ENCODE measurements around the gene UEVLD.
A peak's percentile ranks its signal among the peaks of the same experiment; 100 is the strongest.
"Not testable (repeated sequence)": the region's sequence is repeated elsewhere in the genome, so short reads cannot be mapped to it uniquely, and the experiment has no call there.

The UEVLD gene

GRCh38 chr11:18594999-18595749 is 6.6 kb upstream of the UEVLD start:
- Mint-ChIP-seq H3K36me3 (ENCODE audit: low read depth) (peaks cover 23% of the 10 kb centered on the region), H3K9me3 (no peaks in the 10 kb centered on the region), H3K27me3 (ENCODE audit: low read depth) (no peaks in the 10 kb centered on the region), H3K4me3 (no peak overlapping the region), H3K27ac (no peak overlapping the region), H3K4me1 (peaks cover 4% of the 10 kb centered on the region)
- TF ChIP-seq, protein P1, sequence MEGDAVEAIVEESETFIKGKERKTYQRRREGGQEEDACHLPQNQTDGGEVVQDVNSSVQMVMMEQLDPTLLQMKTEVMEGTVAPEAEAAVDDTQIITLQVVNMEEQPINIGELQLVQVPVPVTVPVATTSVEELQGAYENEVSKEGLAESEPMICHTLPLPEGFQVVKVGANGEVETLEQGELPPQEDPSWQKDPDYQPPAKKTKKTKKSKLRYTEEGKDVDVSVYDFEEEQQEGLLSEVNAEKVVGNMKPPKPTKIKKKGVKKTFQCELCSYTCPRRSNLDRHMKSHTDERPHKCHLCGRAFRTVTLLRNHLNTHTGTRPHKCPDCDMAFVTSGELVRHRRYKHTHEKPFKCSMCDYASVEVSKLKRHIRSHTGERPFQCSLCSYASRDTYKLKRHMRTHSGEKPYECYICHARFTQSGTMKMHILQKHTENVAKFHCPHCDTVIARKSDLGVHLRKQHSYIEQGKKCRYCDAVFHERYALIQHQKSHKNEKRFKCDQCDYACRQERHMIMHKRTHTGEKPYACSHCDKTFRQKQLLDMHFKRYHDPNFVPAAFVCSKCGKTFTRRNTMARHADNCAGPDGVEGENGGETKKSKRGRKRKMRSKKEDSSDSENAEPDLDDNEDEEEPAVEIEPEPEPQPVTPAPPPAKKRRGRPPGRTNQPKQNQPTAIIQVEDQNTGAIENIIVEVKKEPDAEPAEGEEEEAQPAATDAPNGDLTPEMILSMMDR (IDR thresholded peaks at IDR 0.05; ENCODE audit: unreplicated experiment in 3 of 3), result no peak

GRCh38 chr11:18594088-18594487 is 5.6 kb upstream of the UEVLD start:
- not testable (repeated sequence) for H3K27me3 Mint-ChIP-seq (ENCODE audit: low read depth); H3K27ac Mint-ChIP-seq; H3K9me3 Mint-ChIP-seq; H3K4me1 Mint-ChIP-seq; H3K4me3 Mint-ChIP-seq
- peaks cover 23% of the 10 kb centered on the region for H3K36me3 Mint-ChIP-seq (ENCODE audit: low read depth)

GRCh38 chr11:18590571-18590970 is 2.0 kb upstream of the UEVLD start:
- Mint-ChIP-seq H3K27me3 (ENCODE audit: low read depth) (no peaks in the 10 kb centered on the region), H3K4me3 (no peak overlapping the region), H3K27ac (peak overlapping the region in 1 of 3 experiments; percentile 21), H3K9me3 (no peaks in the 10 kb centered on the region), H3K4me1 (peaks cover 4% of the 10 kb centered on the region), H3K36me3 (ENCODE audit: low read depth) (peaks cover 4% of the 10 kb centered on the region)
- TF ChIP-seq, protein P1 (IDR thresholded peaks at IDR 0.05; ENCODE audit: unreplicated experiment in 3 of 3), result no peak

DNA sequence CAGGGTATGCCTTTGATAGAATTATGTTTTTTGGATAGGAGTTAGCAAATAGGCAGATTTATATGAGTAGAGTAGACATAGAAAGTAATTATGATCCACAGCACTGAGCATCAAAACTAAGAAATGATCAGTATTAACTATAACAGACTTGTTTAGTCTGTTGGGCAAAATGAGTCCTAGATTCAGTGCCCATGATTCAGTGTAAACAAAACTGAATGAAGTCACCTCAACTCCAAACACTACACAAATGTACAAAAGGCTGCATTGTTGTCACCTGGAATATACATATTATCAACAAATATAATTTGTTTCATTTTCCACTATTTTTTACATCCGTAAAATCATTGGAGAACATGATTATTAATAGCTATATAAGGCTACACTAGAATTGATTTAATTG is 6.7 kb downstream of the UEVLD start:
- Mint-ChIP-seq H3K27me3 (ENCODE audit: low read depth) (no peaks in the 10 kb centered on the region), H3K36me3 (ENCODE audit: low read depth) (peaks cover 6% of the 10 kb centered on the region), H3K4me1 (no peaks in the 10 kb centered on the region), H3K9me3 (no peaks in the 10 kb centered on the region), H3K4me3 (no peak overlapping the region), H3K27ac (no peak overlapping the region)
- TF ChIP-seq, protein P1 (IDR thresholded peaks at IDR 0.05; ENCODE audit: unreplicated experiment in 3 of 3), result no peak

DNA sequence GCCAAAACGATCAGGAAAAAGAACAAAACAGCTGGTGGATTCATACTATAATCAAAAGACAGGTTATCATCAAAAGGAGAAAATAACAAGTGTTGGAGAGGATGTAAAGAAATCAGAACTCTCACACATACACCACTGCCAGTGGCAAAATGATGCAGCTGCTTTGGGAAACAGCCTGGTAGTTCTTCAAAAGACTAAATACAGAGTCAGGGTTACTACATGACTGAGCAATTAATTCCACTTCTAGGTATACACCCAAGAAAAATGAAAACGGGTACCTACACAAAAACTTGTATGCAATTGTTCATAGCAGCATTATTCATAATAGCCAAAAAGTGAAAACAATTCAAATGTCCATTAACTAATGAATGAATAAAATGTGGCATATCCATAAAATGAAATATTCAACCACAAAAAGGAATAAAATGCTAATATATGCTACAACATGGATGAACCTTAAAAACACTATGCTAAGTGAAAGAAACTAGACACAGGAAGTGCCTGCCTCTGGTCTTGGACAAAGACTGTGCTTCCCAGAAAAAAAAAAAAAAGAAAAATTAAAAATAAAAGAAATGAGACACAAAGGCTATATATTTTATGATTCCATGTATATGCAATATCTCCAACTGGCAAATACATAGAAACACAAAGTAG is 8.3 kb downstream of the UEVLD start:
- no peaks in the 10 kb centered on the region for H3K27me3 Mint-ChIP-seq (ENCODE audit: low read depth)
- TF ChIP-seq, protein P1 (IDR thresholded peaks at IDR 0.05; ENCODE audit: unreplicated experiment in 3 of 3), result no peak
- no peak overlapping the region for H3K27ac Mint-ChIP-seq
- H3K9me3 Mint-ChIP-seq, result no peaks in the 10 kb centered on the region
- no peak overlapping the region for H3K4me3 Mint-ChIP-seq
- H3K36me3 Mint-ChIP-seq (ENCODE audit: low read depth), result peaks cover 14% of the 10 kb centered on the region
- no peaks in the 10 kb centered on the region for H3K4me1 Mint-ChIP-seq

- H3K9me3 Mint-ChIP-seq, result no peaks in the 10 kb centered on the region
- peaks cover 14% of the 10 kb centered on the region for H3K36me3 Mint-ChIP-seq (ENCODE audit: low read depth)
- TF ChIP-seq, protein P1 (IDR thresholded peaks at IDR 0.05; ENCODE audit: unreplicated experiment in 3 of 3), result no peak
- H3K27ac Mint-ChIP-seq, result no peak overlapping the region
- H3K4me1 Mint-ChIP-seq, result no peaks in the 10 kb centered on the region
- no peak overlapping the region for H3K4me3 Mint-ChIP-seq
- H3K27me3 Mint-ChIP-seq (ENCODE audit: low read depth), result no peaks in the 10 kb centered on the region
These were observed 9.4 kb downstream of the UEVLD start for GRCh38 chr11:18578975-18579598.

Data from nephron (organoid).